ENCODE data around the gene MYH7B.

DNA sequence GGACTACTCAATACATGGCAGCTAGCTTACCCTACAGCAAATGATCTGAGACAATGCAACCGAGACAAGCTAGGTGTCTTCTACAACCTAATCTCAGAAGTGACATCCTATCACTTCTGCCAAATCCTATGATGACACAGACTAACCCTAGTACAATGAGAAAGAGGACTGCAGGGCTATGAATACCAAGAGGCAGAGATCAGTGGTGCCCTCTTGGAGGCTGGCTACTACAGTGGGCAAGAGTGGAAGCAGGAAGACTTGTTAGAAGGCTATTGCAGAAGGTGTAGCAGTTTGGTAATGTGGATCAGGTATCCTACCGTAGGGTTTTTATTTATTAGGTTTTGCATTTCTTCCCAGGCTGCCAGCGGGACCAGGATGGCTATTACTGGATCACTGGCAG is 30.3 kb upstream of the MYH7B start:
- TF ChIP-seq, protein P1, sequence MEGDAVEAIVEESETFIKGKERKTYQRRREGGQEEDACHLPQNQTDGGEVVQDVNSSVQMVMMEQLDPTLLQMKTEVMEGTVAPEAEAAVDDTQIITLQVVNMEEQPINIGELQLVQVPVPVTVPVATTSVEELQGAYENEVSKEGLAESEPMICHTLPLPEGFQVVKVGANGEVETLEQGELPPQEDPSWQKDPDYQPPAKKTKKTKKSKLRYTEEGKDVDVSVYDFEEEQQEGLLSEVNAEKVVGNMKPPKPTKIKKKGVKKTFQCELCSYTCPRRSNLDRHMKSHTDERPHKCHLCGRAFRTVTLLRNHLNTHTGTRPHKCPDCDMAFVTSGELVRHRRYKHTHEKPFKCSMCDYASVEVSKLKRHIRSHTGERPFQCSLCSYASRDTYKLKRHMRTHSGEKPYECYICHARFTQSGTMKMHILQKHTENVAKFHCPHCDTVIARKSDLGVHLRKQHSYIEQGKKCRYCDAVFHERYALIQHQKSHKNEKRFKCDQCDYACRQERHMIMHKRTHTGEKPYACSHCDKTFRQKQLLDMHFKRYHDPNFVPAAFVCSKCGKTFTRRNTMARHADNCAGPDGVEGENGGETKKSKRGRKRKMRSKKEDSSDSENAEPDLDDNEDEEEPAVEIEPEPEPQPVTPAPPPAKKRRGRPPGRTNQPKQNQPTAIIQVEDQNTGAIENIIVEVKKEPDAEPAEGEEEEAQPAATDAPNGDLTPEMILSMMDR (conservative IDR thresholded peaks at IDR 0.05), result no peak
- no peak for TF ChIP-seq EZH2 (IDR thresholded peaks at IDR 0.05; ENCODE audit: low read depth)
